Tibial artery (tissue), 4 donors: Measurements from ENCODE around the gene POLR1G.

Experiments
- DNase-seq, 2 donors: peaks; one replicate each; pipeline ENCODE4 v3.0.0-alpha.2; 2019
- H3K27ac ChIP-seq, 2 donors: fragments of 200-600 bp; sonication (generic) in 1 of 2; 1 replicate in 1 of 2; 2 replicates in 1 of 2; pipeline ENCODE4 v1.5.1; 2018 to 2019; ENCODE audit warnings: mild to moderate bottlenecking in 1 of 2
- H3K27me3 ChIP-seq, 2 donors: fragments of 200-600 bp; sonication (generic) in 1 of 2; one replicate each; pipeline versions ENCODE4 v1.5.1 to v1.6.0; 2016 to 2019
- H3K36me3 ChIP-seq, 3 donors: fragments of 200-600 bp; sonication (generic) in 2 of 3; one replicate each; pipeline ENCODE4 v1.5.1; 2016 to 2019; ENCODE audit warnings: mild to moderate bottlenecking in 2 of 3
- H3K4me1 ChIP-seq, 4 donors: fragments of 200-600 bp; sonication (generic) in 2 of 4; 1 replicate in 3 of 4; 2 replicates in 1 of 4; pipeline ENCODE4 v1.5.1; 2016 to 2019
- H3K4me3 ChIP-seq, 2 donors: fragments of 200-600 bp; sonication (generic) in 1 of 2; 1 replicate in 1 of 2; 2 replicates in 1 of 2; pipeline ENCODE4 v1.5.1; 2018 to 2019; ENCODE audit warnings: mild to moderate bottlenecking in 2 of 2
- H3K9me3 ChIP-seq, 3 donors: fragments of 200-600 bp; sonication (generic) in 1 of 3; one replicate each; pipeline ENCODE4 v1.5.1; 2016 to 2019
- CTCF ChIP-seq, 2 experiments: fragments of 200-600 bp in 1 of 2; fragments of 450-650 bp in 1 of 2; IDR thresholded peaks; one replicate each; pipeline ENCODE4 v1.5.1; 2017 to 2019; ENCODE audit warnings: antibody characterized with exemption in 2 of 2, mild to moderate bottlenecking in 1 of 2, moderate library complexity in 1 of 2
- intact Hi-C: fragments of 100-400 bp; cut with DNase I; formaldehyde crosslinking; loops from one replicate; pipeline ENCODE4 v1.15.0; 2023; ENCODE audit warnings: low total_unique reads

The POLR1G gene

GRCh38 chr19:45455707-45456499 lies 49.5 kb downstream of the POLR1G start:
- TF ChIP-seq CTCF (IDR thresholded peaks at IDR 0.05) = peak in 1 of 2 experiments; percentile 28
- H3K4me3 ChIP-seq = peak overlapping the region; percentile 20 to 34
- peaks cover 0 to 3% of the 10 kb centered on the region in 2 donors for H3K27me3 ChIP-seq
- H3K9me3 ChIP-seq = no peaks in the 10 kb centered on the region
- H3K36me3 ChIP-seq = no peaks in the 10 kb centered on the region
- peaks cover 0 to 39% (median 32%) of the 10 kb centered on the region in 4 donors for H3K4me1 ChIP-seq
- intact Hi-C loops = loop anchor here (2.0 kb wide), 1 partner anchor 13 kb away; no protein-coding TSS in a partner anchor
- peak overlapping the region; percentile 79 to 80 for H3K27ac ChIP-seq
- peak; percentile 92 to 98 for DNase-seq

DNA sequence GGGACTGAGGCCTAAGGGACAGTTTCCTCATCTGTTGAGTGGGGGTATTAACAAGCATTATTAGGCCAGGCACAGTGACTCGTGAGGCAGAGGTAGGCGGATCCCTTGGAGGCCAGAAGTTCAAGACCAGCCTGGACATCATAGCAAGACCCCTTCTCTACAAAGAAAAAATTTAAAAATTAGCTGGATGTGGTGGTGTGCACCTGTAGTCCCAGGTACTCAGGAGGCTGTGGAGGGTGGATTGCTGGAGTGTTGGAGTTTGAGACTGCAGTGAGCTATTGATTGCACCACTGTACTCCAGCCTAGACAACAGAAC lies 50.0 kb downstream of the POLR1G start:
- no peak for DNase-seq
- peak overlapping the region; percentile 79 to 80 for H3K27ac ChIP-seq
- TF ChIP-seq CTCF (IDR thresholded peaks at IDR 0.05) = no peak
- no peaks in the 10 kb centered on the region for H3K36me3 ChIP-seq
- H3K4me3 ChIP-seq = no peak overlapping the region
- H3K4me1 ChIP-seq = peaks cover 0 to 34% (median 27%) of the 10 kb centered on the region in 4 donors
- peaks cover 0 to 3% of the 10 kb centered on the region in 2 donors for H3K27me3 ChIP-seq
- intact Hi-C loops = no loop called here
- no peaks in the 10 kb centered on the region for H3K9me3 ChIP-seq

DNA sequence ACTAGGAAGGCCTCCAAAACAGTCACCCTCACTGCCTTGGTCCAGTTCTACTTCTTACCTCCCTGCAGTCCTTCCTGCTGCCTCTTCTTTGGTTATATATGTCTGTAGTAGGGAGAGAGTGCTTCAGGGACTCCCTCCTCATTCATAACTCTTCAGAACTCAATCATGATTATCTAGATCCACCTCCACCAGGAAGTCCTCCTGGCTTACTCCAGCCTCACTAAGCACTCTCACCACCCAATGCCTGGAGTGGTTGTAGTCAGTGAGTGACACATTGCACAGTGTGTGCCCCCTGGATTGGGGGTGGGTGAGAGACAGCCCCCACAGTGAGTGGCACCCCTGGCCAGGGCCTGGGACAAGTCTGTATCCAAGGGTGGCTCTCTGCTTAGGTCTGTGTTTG lies 51.3 kb downstream of the POLR1G start:
- no peaks in the 10 kb centered on the region for H3K36me3 ChIP-seq
- no peak for TF ChIP-seq CTCF (IDR thresholded peaks at IDR 0.05)
- peaks cover 0 to 31% (median 24%) of the 10 kb centered on the region in 4 donors for H3K4me1 ChIP-seq
- H3K9me3 ChIP-seq = no peaks in the 10 kb centered on the region
- intact Hi-C loops = no loop called here
- H3K4me3 ChIP-seq = no peak overlapping the region
- no peak for DNase-seq
- H3K27me3 ChIP-seq = peaks cover 0 to 3% of the 10 kb centered on the region in 2 donors
- H3K27ac ChIP-seq = no peak overlapping the region
